GM21423 (cell line): Measurements from ENCODE around the gene MX2.

Experiments used
- ATAC-seq: cut with Tn5 transposase; IDR thresholded peaks from one replicate; pipeline ENCODE4 v1.9.1; 2021; ENCODE audit warnings: mild to moderate bottlenecking, moderate library complexity; ENCODE audit not compliant: unreplicated experiment

The MX2 gene

DNA sequence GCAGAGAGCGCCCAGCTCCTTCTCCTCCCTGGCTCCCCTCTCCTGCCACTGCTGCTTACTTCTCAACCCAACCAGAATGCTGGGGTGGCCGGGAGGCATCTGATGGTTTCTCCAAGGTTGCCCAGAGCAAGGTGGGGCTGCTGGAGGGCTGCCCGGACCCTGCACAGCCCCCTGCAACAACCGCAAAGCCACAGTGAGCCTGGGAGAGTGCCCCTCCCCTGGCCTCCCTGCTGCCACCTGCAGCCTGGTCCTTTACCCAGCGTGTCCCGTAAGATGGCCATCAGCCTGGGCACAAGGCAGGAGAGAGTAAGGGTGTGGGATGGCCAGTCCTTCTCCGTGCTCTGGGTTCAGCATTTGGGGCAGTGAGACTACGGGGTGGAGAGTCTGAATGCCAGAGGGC, 17.0 kb downstream of the MX2 start:
- no peak for ATAC-seq

DNA sequence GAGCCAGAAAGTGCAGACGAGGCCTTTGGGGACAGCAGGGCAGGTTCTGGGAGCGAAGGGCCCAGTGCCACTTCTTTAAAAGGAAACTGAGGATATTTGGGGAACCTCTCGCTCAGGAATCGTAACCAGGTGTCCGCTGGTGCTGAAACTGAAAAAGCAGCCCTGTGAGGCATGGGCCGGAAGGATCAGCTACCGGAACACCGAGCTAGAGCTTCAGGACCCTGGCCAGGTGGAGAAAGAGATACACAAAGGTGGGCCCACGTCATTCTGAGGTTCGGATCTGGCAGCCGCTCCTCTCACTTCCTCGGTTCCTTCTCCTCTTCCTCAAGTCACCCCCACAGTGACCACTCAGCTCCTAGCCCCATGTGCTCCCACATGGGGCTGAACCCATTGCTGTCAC, 18.1 kb downstream of the MX2 start:
- ATAC-seq: no peak

- ATAC-seq: no peak
These were observed 19.9 kb downstream of the MX2 start for GRCh38 chr21:41381731-41382130.

- ATAC-seq: no peak
These were observed 25.4 kb downstream of the MX2 start for GRCh38 chr21:41387042-41387819.

- no peak for ATAC-seq
These were observed 26.0 kb downstream of the MX2 start for GRCh38 chr21:41387824-41388223.

DNA sequence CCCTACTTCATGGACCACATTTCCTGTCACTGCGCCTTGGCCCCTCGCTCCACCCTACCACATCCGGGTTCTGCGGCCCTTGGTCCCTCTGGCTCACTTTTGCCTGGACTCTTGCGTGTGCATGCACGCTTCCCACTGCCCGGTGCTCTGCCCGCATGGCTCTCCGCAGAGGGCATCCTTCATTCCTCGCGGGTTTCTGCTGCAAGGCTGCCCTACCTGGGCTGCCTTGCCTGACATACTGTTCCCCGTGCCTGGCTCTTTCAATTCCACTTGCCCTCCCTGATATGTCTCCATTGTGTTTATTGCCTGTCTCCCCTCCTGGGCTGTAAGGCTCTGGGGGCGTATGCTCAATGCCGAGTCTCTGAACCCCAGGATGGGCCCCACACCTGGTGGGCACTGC, 26.4 kb downstream of the MX2 start:
- no peak for ATAC-seq

DNA sequence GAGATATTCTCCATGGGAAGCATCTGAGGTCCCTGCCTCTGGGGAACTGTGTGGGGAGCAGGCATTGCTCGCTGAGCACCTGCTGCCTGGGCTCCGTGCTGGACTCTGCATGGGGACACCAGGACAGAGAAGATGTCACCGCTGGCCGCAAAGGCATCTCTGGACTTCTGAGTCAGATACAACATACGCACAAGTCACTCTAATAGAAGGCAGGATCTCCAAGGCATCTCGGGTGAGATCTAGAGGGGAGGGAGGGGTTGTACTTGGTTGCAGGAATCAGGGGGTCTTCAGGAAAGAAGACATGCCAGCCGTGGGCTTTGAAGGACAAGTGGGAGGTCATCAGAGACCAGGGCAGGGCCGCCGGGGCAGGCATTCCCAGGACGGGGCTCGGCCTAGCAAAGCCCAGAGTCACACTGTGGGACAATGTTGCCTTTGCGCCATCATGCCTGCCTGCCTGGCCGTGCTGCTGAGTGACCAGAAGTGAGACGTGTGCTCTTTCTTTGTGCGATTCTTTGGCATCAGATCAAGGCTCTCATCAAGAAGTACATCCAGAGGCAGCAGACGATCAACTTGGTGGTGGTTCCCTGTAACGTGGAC, 28.3 kb downstream of the MX2 start:
- no peak for ATAC-seq

GRCh38 chr21:41393876-41394465, 32.1 kb downstream of the MX2 start:
- ATAC-seq: no peak

DNA sequence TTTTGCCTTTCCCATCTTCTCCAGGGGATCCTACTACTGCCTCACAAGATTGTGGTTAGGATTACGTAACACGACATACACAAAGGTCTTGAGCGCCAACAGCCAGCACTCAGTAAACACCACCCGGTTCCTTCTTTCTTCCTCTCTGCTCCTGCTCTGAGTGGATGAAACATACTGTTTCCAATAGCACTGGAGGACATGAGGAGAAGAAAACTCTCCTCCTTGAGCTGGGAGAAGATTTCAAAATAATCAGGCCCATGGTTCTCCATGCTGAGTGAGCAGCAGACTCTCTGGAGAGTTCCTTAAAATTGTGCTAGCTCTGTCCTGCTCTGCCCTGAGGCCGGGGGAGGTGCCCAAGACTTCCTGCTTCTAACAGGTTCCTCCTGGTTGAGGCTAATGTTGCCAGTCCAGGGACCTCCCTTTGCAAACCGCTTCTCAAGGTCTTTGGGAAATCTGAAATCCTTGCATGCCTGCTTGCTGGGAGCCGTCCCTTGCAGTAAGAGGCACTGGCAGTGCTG, 34.8 kb downstream of the MX2 start:
- no peak for ATAC-seq

DNA sequence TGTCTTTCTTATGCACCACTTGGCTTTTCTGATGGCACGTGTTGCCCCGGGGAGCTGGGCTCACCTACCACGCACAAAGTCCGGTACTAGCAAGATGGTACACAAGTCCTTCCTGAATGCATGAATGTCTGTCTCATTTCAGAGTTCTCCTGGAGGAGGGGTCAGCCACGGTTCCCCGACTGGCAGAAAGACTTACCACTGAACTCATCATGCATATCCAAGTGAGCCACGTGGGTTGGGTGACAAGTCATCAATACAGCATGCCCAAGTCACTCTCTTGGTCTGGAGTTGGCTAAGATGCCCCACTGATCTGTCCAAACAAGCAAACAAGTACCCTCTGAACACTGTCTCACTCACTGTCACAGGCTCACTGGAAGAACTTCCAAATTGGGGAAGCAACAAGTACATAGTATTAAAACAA, 35.7 kb downstream of the MX2 start:
- ATAC-seq: no peak

GRCh38 chr21:41398251-41398650, 36.4 kb downstream of the MX2 start:
- ATAC-seq: no peak

DNA sequence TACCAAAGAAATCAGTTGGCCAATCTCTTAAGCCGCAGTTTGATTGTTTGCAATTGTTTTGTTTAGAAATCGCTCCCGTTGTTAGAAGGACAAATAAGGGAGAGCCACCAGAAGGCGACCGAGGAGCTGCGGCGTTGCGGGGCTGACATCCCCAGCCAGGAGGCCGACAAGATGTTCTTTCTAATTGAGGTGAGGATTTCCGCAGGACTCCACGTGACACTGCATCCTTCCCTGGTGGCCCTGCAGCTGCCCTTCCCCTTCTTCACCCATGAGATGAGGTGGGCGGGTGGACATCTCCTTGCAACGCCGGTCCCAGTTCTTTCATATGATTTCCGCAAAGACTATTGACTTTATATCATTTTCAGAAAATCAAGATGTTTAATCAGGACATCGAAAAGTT, 37.0 kb downstream of the MX2 start:
- ATAC-seq: no peak

DNA sequence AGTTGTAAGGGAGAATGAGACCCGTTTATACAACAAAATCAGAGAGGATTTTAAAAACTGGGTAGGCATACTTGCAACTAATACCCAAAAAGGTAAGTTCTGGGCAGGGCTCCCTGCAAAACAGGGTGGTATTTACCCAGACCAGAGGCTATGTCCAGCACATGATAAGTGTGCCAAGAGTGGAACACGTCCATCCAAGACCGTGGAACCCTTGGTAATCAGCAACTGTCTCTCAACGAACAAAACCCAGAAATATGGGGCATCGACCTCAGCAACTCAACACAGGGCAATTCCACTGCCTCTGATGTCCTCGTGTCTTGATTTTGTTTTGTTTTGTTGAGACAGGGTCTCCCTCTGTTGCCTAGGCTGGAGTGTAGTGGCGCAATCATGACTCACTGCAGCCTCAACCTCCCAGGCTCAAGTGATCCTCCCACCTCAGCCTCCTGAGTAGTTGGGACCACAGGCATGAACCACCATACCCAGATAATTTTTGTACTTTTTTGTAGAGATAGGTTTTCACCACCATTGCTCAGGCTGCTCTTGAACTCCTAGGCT, 37.5 kb downstream of the MX2 start:
- no peak for ATAC-seq

DNA sequence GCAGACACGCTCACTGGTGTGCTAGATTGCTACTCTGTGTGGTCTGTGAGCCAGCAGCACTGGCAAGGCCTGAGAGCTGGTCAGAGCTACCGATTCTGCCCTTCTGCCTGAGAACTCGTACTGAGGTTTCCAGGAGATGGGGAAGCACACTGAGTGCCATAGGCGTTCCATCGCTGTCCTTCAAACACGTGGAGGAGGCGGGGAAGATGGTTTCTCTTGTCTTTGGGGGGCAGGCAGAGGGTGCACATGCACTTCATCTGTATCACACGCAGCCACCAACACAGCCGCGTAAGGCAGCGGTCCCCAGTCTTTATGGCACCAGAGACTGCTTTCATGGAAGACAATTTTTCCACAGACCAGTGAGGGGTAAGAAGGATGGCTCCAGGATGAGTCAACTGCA, 40.4 kb downstream of the MX2 start:
- ATAC-seq: no peak

DNA sequence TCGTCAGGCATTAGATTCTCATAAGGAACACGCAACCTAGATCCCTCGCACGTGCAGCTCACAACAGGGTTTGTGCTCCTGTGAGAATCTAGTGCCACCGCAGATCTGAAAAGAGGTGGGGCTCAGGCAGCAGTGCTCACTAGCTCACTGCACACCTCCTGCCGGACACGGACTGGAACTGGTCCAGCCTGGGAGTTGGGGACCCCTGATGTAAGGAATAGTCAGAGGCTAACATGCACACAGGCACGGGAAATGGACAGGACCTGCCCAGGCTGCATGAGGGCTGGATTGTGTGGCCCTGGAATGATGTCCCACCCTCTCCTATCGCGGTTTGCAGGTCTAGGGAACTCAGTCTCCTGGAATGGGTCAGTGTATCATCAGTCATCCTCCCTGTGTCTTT, 41.0 kb downstream of the MX2 start:
- no peak for ATAC-seq

DNA sequence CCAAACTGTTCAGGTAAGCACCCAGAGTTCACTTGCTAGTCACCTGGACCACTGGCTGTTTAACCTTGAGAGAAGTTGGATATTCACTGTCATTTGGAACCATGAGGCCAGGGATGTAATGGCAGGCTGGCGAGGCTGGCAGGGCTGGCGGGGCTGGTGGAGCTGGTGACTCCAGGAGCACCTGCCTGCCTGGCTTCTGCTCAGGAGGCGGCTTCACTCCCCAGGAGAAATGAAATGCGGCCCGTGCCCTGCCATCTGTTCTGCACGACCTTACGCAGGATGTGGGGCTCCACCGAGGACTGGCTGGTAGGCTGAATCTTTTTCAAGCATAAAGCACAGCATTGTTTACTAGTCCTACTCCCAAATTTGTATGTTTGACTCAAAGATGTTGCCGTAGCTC, 41.5 kb downstream of the MX2 start:
- ATAC-seq: no peak

DNA sequence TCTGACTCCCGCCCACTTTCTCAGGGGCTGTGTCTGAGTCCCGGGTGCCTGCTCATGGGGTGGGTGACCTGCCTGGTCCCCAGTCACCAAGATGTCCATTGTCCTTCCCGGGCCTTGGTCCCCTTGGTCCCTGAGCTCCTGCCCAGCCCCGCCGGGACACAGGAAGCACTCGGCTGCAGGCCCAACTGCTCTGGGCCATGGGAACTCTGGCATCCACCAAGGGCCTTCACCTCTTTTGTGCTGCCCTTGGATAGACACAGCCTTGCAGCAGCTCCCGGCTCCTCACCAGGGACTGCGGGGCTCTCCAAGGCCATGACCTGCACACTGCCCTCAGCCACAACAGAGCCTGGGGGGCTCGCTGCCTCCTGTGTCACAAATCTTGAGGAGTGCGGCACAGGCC, 42.1 kb downstream of the MX2 start:
- ATAC-seq: no peak

DNA sequence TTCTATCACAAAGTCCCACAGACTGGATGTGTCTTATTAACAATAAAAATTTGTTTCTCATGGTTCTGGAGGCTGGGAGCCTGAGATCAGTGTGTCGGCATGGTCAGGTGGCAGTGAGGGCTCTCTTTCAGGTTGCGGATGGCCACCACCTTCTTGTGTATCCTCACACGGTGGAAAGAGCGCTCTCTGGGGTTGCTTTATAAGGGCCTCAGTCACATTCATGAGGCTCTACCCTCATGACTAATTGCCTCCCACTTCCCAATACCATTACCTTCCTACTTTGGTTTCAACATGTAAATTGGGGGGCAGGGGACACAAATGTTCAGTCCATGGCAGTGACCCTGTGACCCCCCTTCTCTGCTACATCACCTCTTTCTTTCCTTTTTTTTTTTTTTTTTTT, 43.5 kb downstream of the MX2 start:
- ATAC-seq: no peak

DNA sequence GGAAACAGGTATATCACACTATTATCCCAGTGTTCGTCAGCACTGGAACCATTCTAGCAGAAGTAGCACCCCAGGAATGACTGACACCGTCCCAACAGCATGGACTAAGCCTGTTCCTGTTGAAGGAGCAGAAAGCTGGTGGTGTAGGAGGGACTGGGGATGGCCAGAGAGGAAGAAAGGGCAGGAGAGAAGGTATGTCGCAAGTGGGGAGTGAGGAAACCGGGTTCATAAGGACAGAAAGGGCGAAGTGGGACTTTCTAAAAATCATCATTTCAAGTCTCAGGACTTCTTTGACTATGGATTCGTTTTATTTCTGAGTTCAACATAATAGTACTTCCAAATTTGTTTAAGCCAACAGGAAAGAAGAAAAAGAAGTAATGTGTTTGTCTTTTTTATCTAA, 44.5 kb downstream of the MX2 start:
- no peak for ATAC-seq

DNA sequence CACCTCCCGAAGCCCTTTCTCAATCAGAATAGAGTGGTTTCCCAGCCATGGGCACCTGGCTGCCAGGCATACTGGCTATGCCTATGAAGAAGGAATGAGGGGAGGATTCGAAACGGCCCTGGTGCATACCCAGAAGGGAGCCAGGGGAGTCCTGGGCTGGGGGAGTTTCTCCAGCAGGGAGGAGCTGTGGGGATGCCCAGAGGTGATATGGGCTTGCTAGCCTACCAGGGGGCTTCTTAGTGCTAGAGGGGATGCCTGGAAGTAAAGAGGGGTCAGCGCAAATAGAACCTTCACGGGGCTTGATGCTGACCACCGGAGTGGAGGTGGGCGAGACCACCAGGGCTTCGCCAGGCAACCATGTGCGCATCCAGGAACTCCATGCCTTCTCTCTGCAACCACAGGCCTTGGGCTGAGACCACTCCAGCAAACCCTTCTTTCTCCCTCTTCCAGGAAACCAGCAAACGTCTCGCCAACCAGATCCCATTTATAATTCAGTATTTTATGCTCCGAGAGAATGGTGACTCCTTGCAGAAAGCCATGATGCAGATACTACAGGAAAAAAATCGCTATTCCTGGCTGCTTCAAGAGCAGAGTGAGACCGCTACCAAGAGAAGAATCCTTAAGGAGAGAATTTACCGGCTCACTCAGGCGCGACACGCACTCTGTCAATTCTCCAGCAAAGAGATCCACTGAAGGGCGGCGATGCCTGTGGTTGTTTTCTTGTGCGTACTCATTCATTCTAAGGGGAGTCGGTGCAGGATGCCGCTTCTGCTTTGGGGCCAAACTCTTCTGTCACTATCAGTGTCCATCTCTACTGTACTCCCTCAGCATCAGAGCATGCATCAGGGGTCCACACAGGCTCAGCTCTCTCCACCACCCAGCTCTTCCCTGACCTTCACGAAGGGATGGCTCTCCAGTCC, 46.0 kb downstream of the MX2 start:
- ATAC-seq: no peak

DNA sequence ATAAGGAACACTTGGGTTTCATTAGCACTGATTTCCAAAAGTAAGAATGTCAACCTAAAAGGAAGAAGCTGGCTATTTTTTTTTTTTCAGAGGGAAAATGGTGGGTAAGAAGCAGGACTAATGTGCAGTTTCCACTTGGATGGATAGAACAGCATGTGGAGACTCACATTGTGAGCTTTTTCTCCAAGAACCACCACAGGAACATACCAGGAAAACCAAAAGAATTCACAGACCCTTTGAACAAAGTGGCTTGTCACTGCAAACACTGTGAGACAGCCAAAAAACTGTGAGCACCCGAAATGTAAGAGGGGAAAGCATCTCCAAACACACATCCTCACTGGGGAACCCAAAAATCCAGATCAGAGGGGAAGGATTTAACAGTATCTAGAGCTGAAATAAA, 48.5 kb downstream of the MX2 start:
- no peak for ATAC-seq
